Mucosa of descending colon (tissue), 3 donors: ENCODE data around the gene OSCP1. TPM values are rescaled to one million over a fixed set of nuclear protein-coding genes. Genes with fewer than 3 reads are reported as not detected.

Source experiments
- ATAC-seq: fragments of 200-7000 bp; cut with Tn5 transposase; one replicate; pipeline ENCODE4 v1.9.1; 2020; ENCODE audit warnings: mild to moderate bottlenecking, moderate library complexity
- DNase-seq, 3 donors: peaks; one replicate each; pipeline ENCODE4 v3.0.0-alpha.2; 2020
- H3K36me3 ChIP-seq: fragments of 200-600 bp; one replicate; pipeline ENCODE4 v1.8.0; 2021; ENCODE audit warnings: low read depth, mild to moderate bottlenecking
- H3K4me1 ChIP-seq: fragments of 200-600 bp; one replicate; pipeline ENCODE4 v1.8.0; 2021; ENCODE audit warnings: low read depth, mild to moderate bottlenecking
- H3K4me3 ChIP-seq: fragments of 200-600 bp; one replicate; pipeline ENCODE4 v1.8.0; 2021; ENCODE audit warnings: mild to moderate bottlenecking
- H3K9me3 ChIP-seq: fragments of 200-600 bp; one replicate; pipeline ENCODE4 v1.8.0; 2021; ENCODE audit warnings: mild to moderate bottlenecking
- intact Hi-C, 2 donors: fragments of 100-400 bp; cut with DNase I in 1 of 2; cut with micrococcal nuclease in 1 of 2; formaldehyde crosslinking; loops; one replicate each; pipeline versions ENCODE4 v1.11.0 to v1.11.1; 2022; cut with DNase I, micrococcal nuclease
- total RNA-seq, 3 donors: library from RNA; stranded (reverse); fragmentation: NEBNext Ultra II Directional in 2 of 3; extraction: Animal tissue kit (Norgen Biotek cat#: 25700) in 2 of 3; gene quantifications; one replicate each; pipeline versions ENCODE4 v1.2.1 to v1.2.4, GENCODE V29; 2021 to 2023
- TF ChIP-seq, protein P1 (sequence below): fragments of 200-600 bp; IDR thresholded peaks from one replicate; pipeline ENCODE4 v1.8.0; 2022; ENCODE audit warnings: antibody characterized with exemption, mild to moderate bottlenecking
- donor health status: DM: no; HTN: no; CAD: no; lungs with moderate emphysema.
- donor health status: DM: no; HTN: no; CAD: no.
- donor health status: DM: no; HTN: yes; CAD: no.

OSCP1 gene
- total RNA-seq, 3 donors from 2014 or later = 2.5 to 8.4 (median 3.7) TPM

DNA sequence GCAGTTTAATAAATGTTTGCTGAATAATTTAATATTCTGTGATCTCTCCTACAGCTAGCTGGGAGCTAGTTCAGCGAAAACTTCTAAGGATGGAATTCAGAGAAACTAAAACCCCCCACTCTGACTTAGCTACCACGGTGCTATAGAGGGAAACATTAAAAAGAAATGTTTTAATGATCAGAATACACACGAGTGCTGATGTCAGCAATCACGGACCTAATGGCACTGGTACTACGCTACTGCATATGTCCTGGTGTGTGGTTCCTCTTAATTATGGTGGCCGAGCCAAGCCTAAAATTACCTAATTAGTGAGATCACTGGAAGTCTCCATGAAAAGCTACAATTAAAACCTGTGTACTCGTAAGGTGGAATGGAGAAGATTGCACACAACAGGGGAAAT is 28.6 kb downstream of the OSCP1 start:
- TF ChIP-seq, protein P1, sequence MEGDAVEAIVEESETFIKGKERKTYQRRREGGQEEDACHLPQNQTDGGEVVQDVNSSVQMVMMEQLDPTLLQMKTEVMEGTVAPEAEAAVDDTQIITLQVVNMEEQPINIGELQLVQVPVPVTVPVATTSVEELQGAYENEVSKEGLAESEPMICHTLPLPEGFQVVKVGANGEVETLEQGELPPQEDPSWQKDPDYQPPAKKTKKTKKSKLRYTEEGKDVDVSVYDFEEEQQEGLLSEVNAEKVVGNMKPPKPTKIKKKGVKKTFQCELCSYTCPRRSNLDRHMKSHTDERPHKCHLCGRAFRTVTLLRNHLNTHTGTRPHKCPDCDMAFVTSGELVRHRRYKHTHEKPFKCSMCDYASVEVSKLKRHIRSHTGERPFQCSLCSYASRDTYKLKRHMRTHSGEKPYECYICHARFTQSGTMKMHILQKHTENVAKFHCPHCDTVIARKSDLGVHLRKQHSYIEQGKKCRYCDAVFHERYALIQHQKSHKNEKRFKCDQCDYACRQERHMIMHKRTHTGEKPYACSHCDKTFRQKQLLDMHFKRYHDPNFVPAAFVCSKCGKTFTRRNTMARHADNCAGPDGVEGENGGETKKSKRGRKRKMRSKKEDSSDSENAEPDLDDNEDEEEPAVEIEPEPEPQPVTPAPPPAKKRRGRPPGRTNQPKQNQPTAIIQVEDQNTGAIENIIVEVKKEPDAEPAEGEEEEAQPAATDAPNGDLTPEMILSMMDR = no peak
- no peak for ATAC-seq
- H3K36me3 ChIP-seq = no peaks in the 10 kb centered on the region
- no peak overlapping the region for H3K4me3 ChIP-seq
- DNase-seq = no peak
- intact Hi-C loops = loop anchor here (5.0 to 10.0 kb wide), 2 partner anchors 79 to 327 kb away; no protein-coding TSS in a partner anchor
- H3K4me1 ChIP-seq = no peaks in the 10 kb centered on the region
- H3K9me3 ChIP-seq = no peaks in the 10 kb centered on the region

DNA sequence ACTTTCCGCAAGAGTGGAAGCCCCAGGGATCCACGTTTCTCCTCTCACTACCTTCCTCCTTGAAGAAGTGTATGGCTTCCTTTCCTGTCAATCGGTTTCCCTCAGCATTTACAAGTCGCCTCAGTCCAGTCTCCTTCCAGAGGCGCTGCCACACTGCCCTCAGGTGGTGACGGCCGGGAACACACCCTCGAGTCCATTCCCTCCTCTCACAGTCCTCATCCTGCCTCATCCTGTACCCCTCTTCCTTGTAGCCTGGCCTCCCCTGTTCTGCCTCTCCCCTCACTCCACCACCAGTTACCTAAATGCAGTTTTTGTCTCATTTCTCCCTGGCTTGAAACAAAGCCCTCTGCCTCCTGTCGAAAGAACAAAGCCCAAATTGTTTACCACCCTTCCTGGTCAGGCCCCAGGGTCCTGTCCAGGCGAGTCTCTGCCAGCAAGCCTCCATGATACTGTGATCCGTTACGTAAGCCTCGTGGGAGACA is 29.4 kb downstream of the OSCP1 start:
- Histone ChIP-seq H3K4me3 (no peak overlapping the region), H3K36me3 (no peaks in the 10 kb centered on the region), H3K9me3 (no peaks in the 10 kb centered on the region), H3K4me1 (peaks cover 2% of the 10 kb centered on the region)
- TF ChIP-seq, protein P1 = peak; percentile 87
- ATAC-seq = peak; percentile 99
- peak; percentile 88 to 95 (median 94) for DNase-seq
- intact Hi-C loops = loop anchor here (5.0 to 10.0 kb wide), 2 partner anchors 79 to 326 kb away; no protein-coding TSS in a partner anchor

DNA sequence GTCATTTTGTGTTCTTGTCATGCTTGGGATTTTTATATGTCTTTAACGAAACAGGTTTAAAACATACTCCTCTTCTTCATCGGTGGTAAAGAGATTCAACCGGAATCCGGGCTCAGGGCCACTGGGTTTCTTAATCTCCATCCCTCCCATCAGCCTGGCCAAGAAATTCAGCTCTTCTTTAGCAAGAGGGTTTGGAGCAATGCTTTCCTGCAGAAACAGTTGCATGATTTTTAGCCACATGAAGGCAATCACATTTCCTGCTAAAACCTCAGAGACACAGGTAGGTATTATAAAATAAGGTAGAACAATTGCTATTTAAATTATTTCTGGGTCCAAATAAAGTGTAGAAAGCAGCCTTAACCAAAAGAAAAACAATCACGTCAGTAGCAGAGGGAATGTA is 29.8 kb downstream of the OSCP1 start:
- TF ChIP-seq, protein P1 = no peak
- no peak for ATAC-seq
- H3K4me3 ChIP-seq = no peak overlapping the region
- H3K36me3 ChIP-seq = no peaks in the 10 kb centered on the region
- H3K9me3 ChIP-seq = no peaks in the 10 kb centered on the region
- H3K4me1 ChIP-seq = peaks cover 2% of the 10 kb centered on the region
- intact Hi-C loops = loop anchor here (5.0 to 10.0 kb wide), 2 partner anchors 78 to 326 kb away; no protein-coding TSS in a partner anchor
- no peak for DNase-seq

DNA sequence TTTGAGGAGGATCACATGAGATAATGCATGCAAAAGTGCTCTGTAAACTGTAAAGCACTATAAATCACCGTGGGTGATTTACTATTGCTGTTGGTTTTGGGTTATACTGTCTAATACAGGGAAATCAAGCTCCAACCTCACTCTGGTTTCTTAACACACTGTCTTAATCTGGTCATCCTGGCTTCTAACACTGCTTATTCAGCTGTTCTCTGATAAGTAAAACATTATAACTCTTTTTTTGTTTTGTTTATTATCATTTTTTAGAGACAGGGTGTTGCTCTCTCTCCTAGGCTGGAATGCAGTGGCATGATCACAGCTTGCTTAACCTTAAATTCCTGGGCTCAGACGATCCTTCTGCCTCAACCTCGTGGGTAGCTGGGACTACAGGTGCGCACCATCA is 30.7 kb downstream of the OSCP1 start:
- intact Hi-C loops = no loop called here
- Histone ChIP-seq H3K9me3 (no peaks in the 10 kb centered on the region), H3K4me1 (peaks cover 2% of the 10 kb centered on the region), H3K36me3 (no peaks in the 10 kb centered on the region), H3K4me3 (no peak overlapping the region)
- DNase-seq (no peak), ATAC-seq (no peak)
- TF ChIP-seq, protein P1 = no peak

DNA sequence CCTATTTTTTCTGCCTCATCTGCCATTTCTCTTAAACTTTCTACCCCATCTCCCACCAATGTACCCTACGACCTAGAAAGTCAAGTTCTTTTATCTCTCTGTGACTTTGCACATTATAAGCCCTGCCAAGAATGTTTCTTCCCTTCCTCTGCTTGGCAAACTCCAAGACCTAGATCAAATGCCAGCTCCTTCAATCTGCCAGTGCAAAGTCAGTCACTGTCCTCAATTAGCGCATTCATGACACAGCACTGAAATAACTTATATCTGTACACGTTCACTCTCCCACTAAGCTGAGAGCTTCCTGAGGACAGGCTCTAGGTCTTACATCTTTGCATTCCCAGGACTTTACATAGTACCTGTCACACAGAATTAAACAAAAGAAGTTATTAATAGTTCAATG is 31.1 kb downstream of the OSCP1 start:
- ATAC-seq = no peak
- Histone ChIP-seq H3K9me3 (no peaks in the 10 kb centered on the region), H3K36me3 (no peaks in the 10 kb centered on the region), H3K4me3 (no peak overlapping the region), H3K4me1 (peaks cover 2% of the 10 kb centered on the region)
- intact Hi-C loops = no loop called here
- TF ChIP-seq, protein P1 = no peak
- DNase-seq = no peak

DNA sequence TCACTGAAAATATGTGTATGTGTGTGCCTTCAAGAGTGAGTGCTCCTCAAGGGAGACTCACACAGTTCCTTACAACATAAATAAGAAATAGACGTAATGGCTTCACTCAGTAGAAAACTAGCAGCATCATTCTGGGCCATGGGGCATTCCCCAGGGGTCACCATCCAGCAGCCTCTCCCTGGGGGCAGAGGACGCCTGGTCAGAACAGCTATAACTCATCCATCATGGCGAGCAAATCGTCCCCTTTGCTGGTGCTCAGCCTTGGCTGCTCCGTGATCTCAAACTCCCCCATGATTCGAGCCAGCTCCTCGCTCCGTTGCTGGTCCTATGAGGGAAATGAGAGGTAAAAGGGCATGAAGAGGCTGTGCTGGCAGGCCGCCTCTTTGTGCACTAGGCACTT is 32.3 kb downstream of the OSCP1 start:
- Histone ChIP-seq H3K4me1 (peaks cover 2% of the 10 kb centered on the region), H3K4me3 (no peak overlapping the region), H3K36me3 (no peaks in the 10 kb centered on the region), H3K9me3 (no peaks in the 10 kb centered on the region)
- no peak for ATAC-seq
- TF ChIP-seq, protein P1 = no peak
- no peak for DNase-seq
- intact Hi-C loops = no loop called here
